Stimulated activated naive CD8-positive, alpha-beta T cell treated with anti-CD3 and anti-CD28 coated beads, Interleukin-15, Interleukin-2, amounts not matched to agents 100 ng/mL and 50 ng/mL, for 24 hours (primary cell): ENCODE measurements around the gene C10orf90.

Experiments used
- H3K27ac Mint-ChIP-seq: one replicate; pipeline ENCODE4 v1.8.0; 2021; ENCODE audit warnings: mild to moderate bottlenecking, mixed read lengths
- H3K27me3 Mint-ChIP-seq: one replicate; pipeline ENCODE4 v1.8.0; 2021; ENCODE audit warnings: mixed read lengths
- H3K36me3 Mint-ChIP-seq: one replicate; pipeline ENCODE4 v1.8.0; 2021; ENCODE audit warnings: low read depth, mixed read lengths
- H3K4me1 Mint-ChIP-seq: one replicate; pipeline ENCODE4 v1.8.0; 2021; ENCODE audit warnings: low read depth, mixed read lengths
- H3K4me3 Mint-ChIP-seq: one replicate; pipeline ENCODE4 v1.8.0; 2021; ENCODE audit warnings: mild to moderate bottlenecking, mixed read lengths
- H3K9me3 Mint-ChIP-seq: one replicate; pipeline ENCODE4 v1.8.0; 2021; ENCODE audit warnings: mixed read lengths

C10orf90 gene

DNA sequence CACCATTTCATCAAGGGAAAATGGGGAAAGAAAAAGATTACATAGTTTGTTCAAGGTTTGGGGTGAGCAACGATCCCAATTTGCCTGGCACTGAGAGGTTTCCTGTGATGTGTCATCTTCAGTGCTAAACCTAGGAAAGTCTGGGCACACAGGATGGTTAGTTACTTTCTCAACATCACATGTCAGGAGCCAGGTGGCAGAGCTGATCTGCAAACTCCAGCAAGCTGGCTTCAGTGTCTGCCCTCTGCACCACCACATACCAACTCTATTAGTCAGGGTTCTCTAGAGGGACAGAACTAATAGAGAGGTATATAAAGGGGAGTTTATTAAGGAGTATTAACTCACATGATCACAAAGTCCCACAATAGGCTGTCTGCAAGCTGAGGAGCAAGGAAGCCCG lies 293.5 kb downstream of the C10orf90 start:
- H3K36me3 Mint-ChIP-seq = no peaks in the 10 kb centered on the region

DNA sequence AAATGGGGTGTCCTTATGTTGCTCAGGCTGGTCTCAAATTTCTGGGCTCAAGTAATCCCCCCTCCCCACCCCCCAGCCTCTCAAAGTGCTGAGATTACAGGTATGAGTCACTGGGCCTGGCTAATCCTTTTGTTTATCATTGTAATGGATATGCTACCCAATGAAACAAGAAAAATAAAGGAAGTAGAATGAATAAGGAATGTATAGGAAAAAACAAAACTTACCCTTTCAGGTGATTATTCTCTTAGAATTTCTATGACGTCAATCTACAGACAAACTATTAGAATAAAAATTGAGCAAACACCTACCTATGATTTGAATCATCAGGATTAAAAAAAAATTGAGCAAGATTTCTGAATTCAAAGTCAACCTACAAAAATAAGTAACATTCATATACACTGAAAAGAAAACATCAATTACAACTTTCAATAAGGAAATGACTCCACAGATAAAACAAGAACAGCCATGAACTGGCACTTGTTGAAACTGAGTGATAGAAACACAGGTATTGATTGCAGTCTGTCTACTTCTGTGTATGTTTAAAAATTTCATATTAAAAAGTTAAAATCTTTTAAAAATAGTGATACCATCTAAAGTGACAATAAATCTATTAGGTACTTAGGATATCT lies 294.5 kb downstream of the C10orf90 start:
- H3K4me1 Mint-ChIP-seq = no peaks in the 10 kb centered on the region
- H3K9me3 Mint-ChIP-seq = peaks cover 11% of the 10 kb centered on the region
- no peaks in the 10 kb centered on the region for H3K36me3 Mint-ChIP-seq
- no peak overlapping the region for H3K4me3 Mint-ChIP-seq
- no peak overlapping the region for H3K27ac Mint-ChIP-seq
- H3K27me3 Mint-ChIP-seq = no peaks in the 10 kb centered on the region

More for the DNA sequence above, 293.5 kb downstream of the C10orf90 start:
- Mint-ChIP-seq H3K4me1 (no peaks in the 10 kb centered on the region), H3K9me3 (peaks cover 11% of the 10 kb centered on the region), H3K4me3 (no peak overlapping the region), H3K27me3 (no peaks in the 10 kb centered on the region), H3K27ac (no peak overlapping the region)

DNA sequence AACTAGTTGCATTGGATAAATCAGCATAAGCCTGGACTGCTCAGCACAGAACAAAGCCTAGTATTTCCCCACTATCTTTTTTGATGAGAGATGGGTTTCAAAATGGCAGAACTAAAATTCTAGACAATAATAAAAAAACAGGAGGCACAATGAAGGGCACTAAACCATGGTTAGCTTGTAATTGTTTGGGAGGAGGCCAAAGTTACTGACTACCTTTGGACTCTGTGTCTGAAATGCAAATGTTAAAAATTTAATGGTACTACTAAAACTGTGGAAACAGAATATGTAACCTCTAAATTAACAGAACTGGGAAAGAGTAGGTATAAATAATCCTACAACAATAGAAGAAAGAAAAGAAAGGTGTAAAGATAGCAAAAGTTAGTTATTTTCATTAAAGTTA lies 295.2 kb downstream of the C10orf90 start:
- no peaks in the 10 kb centered on the region for H3K27me3 Mint-ChIP-seq
- H3K4me3 Mint-ChIP-seq = no peak overlapping the region
- H3K4me1 Mint-ChIP-seq = no peaks in the 10 kb centered on the region
- H3K9me3 Mint-ChIP-seq = peaks cover 11% of the 10 kb centered on the region
- no peak overlapping the region for H3K27ac Mint-ChIP-seq
- H3K36me3 Mint-ChIP-seq = no peaks in the 10 kb centered on the region
